Measurements from ENCODE around the gene OR10V1.
A peak's percentile ranks its signal among the peaks of the same experiment; 100 is the strongest.
"Not testable (repeated sequence)": the region's sequence is repeated elsewhere in the genome, so short reads cannot be mapped to it uniquely, and the experiment has no call there.

OR10V1 gene

DNA sequence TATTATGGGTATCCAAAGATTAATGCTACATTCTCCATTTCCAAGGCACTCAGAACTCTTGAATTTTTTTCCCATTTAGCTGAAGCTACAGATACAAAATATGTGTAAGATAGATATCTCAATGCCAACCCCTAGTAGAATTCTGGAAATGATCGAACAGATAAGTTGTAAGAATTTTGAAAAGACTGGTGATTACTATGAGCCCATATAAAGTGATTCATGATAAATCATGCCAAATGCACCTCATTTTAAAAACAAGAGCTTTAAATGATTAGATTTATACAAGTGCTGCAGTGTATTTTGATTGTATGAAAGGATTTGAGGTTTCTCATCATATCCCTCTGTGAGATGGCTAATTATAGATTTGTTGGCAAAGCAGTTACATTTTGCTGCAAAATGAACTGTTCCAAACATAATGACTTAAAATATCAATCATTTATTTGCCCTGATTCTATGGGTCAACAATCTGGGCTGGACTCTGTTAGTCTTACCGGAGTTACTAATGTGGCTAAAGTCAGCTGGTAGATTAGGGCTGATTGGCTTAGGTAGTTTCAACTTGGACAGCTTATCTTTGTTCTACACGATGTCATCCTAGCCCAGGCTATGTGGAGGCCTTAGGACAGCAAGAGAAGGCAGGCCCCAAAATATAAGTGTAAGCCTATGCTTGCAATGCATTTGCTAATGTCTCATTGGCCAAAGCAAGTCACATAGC lies 3.4 kb downstream of the OR10V1 start:
- DNase-seq (ENCODE audit: low read depth), result no peak

DNA sequence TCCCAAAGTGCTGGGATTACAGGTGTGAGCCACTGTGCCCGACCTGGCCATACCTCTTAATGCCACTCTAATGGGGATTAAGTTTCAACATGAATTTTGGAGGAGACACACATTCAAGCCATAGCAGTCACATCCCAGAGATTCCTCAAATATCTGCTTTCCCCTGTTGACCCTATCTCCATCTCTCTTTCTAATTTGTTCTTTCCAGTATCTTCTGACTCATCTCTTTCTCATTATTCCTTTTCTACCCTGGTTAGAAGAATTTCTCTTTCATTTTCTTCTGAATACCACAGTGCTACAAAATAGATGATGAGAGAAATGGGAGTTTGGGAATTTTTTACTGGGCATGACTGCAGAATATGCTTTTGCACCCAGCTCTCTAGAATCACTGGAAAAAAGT lies 5.1 kb downstream of the OR10V1 start:
- no peak for DNase-seq (ENCODE audit: low read depth)

GRCh38 chr11:59707371-59707770 lies 6.3 kb downstream of the OR10V1 start:
- DNase-seq (ENCODE audit: low read depth), result no peak

GRCh38 chr11:59706518-59707285 lies 6.9 kb downstream of the OR10V1 start:
- DNase-seq (ENCODE audit: low read depth), result peak; percentile 35

- no peak for DNase-seq (ENCODE audit: low read depth)
These were observed 8.4 kb downstream of the OR10V1 start for GRCh38 chr11:59705294-59705693.

- DNase-seq (ENCODE audit: low read depth), result not testable (repeated sequence)
These were observed 10.1 kb downstream of the OR10V1 start for GRCh38 chr11:59703515-59703914.

DNA sequence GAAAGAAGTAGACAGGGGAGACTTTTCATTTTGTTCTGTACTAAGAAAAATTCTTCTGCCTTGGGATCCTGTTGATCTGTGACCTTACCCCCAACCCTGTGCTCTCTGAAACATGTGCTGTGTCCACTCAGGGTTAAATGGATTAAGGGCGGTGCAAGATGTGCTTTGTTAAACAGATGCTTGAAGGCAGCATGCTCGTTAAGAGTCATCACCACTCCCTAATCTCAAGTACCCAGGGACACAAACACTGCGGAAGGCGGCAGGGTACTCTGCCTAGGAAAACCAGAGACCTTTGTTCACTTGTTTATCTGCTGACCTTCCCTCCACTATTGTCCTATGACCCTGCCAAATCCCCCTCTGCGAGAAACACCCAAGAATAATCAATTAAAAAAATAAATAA lies 13.5 kb downstream of the OR10V1 start:
- DNase-seq (ENCODE audit: low read depth), result not testable (repeated sequence)

DNA sequence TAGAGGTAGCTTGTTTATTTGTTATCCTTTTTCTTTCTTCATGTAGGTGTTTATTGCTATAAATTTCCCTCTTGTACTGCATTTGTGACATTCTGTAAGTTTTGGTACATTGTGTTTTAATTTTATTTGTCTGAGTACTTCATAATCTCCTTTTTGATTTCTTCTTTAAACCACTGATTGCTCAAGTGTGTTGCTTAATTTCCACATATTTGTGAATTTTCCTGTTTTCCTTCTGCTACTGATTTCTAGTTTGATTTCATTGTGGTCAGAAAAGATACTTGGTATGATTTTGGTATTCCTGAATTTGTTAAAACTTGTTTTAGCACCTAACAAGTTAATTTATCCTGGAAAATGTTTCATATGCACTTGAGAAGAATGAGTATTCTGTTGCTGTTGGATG lies 15.1 kb downstream of the OR10V1 start:
- DNase-seq (ENCODE audit: low read depth), result no peak

- DNase-seq (ENCODE audit: low read depth), result no peak
These were observed 20.7 kb downstream of the OR10V1 start for GRCh38 chr11:59692915-59693314.

DNA sequence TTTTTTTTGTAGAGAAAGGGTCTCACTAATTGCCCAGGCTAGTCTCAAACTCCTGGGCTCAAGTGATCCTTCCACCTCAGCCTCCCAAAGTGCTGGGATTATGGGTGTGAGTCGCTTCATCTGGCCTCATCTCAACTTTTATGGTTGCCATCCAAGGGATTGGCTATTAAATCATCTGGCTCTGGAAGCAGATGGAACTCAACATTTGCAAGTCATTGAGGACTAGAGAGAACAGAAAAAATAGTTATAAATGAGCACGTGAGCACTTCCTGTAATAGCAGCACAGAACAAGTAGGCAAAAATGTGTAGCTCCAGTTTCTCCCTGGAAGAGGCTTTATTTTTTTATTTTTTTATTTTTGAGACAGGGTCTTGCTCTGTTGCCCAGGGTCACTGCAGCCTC lies 22.5 kb downstream of the OR10V1 start:
- DNase-seq (ENCODE audit: low read depth), result no peak

DNA sequence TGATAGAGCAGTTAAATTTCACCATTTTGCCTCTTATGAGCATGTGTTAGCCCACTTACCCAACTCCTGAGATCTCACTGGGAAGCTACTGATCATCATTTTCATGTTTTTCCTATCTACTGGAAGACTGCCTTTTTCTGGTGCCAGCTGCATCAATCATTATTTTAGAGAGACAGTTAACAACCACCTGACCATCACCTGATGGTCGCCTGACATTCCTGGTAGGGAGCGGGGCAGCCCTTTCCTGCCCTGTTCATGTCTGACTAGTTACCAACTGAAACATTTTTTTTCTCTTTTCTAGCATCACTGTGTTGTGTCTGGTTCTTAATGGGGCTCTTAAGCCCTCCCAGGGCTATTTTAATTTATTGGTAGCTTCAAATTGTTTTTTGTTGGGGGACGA lies 24.6 kb downstream of the OR10V1 start:
- DNase-seq (ENCODE audit: low read depth), result no peak

- not testable (repeated sequence) for DNase-seq (ENCODE audit: low read depth)
These were observed 32.4 kb downstream of the OR10V1 start for GRCh38 chr11:59681260-59681725.

DNA sequence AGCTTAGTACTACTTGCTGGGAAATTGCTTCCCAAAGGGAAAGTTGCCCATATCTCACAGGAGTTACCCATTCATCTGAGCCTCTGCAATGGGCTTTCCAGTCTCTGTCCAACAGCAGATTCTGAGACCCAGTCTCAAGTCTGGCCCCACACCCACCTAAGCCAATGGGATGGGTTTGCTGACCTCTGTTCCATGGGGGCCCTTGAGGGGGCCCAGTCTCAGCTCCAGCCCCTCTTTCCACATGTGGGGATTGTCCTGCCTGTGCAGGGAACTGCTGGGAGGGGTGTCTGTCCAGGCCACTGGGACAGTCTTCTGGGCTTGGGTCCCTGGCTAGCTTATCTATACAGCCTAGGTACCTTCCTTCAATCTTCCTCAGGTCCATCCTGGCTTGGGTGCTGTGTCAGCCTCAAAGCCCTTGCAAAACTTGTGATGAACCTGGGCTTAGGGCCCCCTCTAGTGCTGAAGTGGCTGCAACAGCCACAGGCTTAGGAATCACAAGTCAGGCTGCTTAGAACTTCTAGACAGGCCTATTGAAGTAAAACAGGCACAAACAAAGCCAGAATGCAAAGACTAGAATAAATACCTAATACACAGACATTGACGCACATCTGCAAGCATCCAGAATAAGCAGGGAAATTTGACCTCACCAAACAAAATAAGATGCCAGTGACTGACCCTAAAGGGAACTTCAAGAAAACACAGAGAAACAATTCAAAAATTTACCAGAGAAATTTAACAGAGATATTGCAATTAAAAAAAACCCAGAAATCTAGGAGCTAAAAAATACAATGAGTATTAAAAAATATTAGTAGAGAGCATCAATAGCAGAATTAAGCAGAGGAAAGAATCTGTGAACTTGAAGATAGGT lies 33.1 kb downstream of the OR10V1 start:
- peak; percentile 75 for DNase-seq (ENCODE audit: low read depth)

- DNase-seq (ENCODE audit: low read depth), result no peak
These were observed 34.3 kb downstream of the OR10V1 start for GRCh38 chr11:59679347-59679746.

DNA sequence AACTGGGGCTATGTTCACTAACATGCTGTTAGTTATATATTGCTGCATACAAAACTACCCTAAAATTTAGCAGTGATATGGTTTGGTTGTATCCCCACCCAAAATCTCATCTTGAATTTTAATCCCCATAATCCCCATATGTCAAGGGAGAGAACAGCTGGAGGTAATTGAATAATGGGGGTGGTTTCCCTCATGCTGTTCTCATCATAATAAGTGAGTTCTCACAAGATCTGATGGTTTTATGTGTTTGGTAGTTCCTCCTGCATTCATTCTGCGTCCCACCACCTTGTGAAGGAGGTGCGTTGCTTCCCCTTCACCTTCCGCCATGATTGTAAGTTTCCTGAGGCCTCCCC lies 34.9 kb downstream of the OR10V1 start:
- no peak for DNase-seq (ENCODE audit: low read depth)

GRCh38 chr11:59678118-59678812 lies 35.4 kb downstream of the OR10V1 start:
- DNase-seq (ENCODE audit: low read depth), result no peak

- DNase-seq (ENCODE audit: low read depth), result no peak
These were observed 37.4 kb downstream of the OR10V1 start for GRCh38 chr11:59676205-59676604.

GRCh38 chr11:59674291-59674690 lies 39.4 kb downstream of the OR10V1 start:
- no peak for DNase-seq (ENCODE audit: low read depth)

- no peak for DNase-seq (ENCODE audit: low read depth)
These were observed 40.4 kb downstream of the OR10V1 start for GRCh38 chr11:59673291-59673690.

- no peak for DNase-seq (ENCODE audit: low read depth)
These were observed 42.2 kb downstream of the OR10V1 start for GRCh38 chr11:59671471-59671870.

- DNase-seq (ENCODE audit: low read depth), result peak; percentile 29
These were observed 44.0 kb downstream of the OR10V1 start for GRCh38 chr11:59669611-59670009.

Measured in fibroblast of the conjunctiva (primary cell).